HepG2 (cell line): Measurements from ENCODE around the gene SAMD10. TPM values are rescaled to one million over a fixed set of nuclear protein-coding genes. Genes with fewer than 3 reads are reported as not detected.

ENCODE experiments used
- ASH2L ChIP-seq: fragments of 300-600, 200-600 bp; sonication (generic); IDR thresholded peaks from 2 replicates; pipeline ENCODE4 v1.7.0; 2017; ENCODE audit warnings: low read depth, mild to moderate bottlenecking, moderate library complexity, mixed read lengths, low read length; ENCODE audit not compliant: insufficient read length
- HMGXB3 ChIP-seq: sonication (generic); formaldehyde crosslinking; IDR thresholded peaks from 2 replicates; pipeline ENCODE4 v1.4.0; 2020; ENCODE audit warnings: missing genetic modification reagents, borderline replicate concordance
- MAZ ChIP-seq, 2 experiments: sonication (generic) in 1 of 2; formaldehyde crosslinking in 1 of 2; IDR thresholded peaks; 2 replicates each; pipeline versions ENCODE4 v1.5.0 to v1.6.1; 2012 to 2020; ENCODE audit warnings: low read depth in 2 of 2, mild to moderate bottlenecking in 2 of 2, borderline replicate concordance in 1 of 2, improper control_type of control experiment in 1 of 2, low read length in 1 of 2, missing genetic modification reagents in 1 of 2, moderate library complexity in 1 of 2
- MBNL3 ChIP-seq: fragments of 250-450 bp; sonication (Bioruptor Pico); conservative IDR thresholded peaks from 2 replicates; pipeline ENCODE4 v1.8.0; 2022; ENCODE audit warnings: mild to moderate bottlenecking, inconsistent platforms
- NFYC ChIP-seq: IDR thresholded peaks from 2 replicates; pipeline ENCODE4 v1.6.1; 2016; ENCODE audit warnings: missing genetic modification reagents, missing compliant biosample characterization
- THAP11 ChIP-seq: IDR thresholded peaks from 2 replicates; pipeline ENCODE4 v1.6.1; 2016; ENCODE audit warnings: missing biosample characterization, missing genetic modification reagents
- TIGD3 ChIP-seq: sonication (generic); formaldehyde crosslinking; IDR thresholded peaks from 2 replicates; pipeline ENCODE4 v1.5.1; 2020; ENCODE audit warnings: mild to moderate bottlenecking, missing genetic modification reagents, borderline replicate concordance
- U2AF2 ChIP-seq: fragments of 200-400 bp; formaldehyde crosslinking; IDR thresholded peaks from 2 replicates; pipeline ENCODE4 v1.6.1; 2017; ENCODE audit warnings: low read depth, mild to moderate bottlenecking, low read length
- ZNF160 ChIP-seq: sonication (generic); formaldehyde crosslinking; IDR thresholded peaks from 2 replicates; pipeline ENCODE4 v1.8.0; 2022; ENCODE audit warnings: mild to moderate bottlenecking, inconsistent platforms, missing genetic modification reagents
- ZNF607 ChIP-seq: sonication (generic); formaldehyde crosslinking; IDR thresholded peaks from 2 replicates; pipeline ENCODE4 v1.5.1; 2020; ENCODE audit warnings: missing genetic modification reagents, mild to moderate bottlenecking, borderline replicate concordance
- polyA plus RNA-seq, 8 experiments: library from polyadenylated mRNA; depleted of rRNA in 3 of 8; stranded (reverse) in 7 of 8; unstranded in 1 of 8; fragments of >200 nt; fragmentation: Illumina TruSeq in 4 of 8; extraction: Trizol in 4 of 8; gene quantifications; 2 replicates each; pipeline versions ENCODE4 v1.2.1 to v1.2.3, GENCODE V29; 2011 to 2016; ENCODE audit warnings: low read depth in 4 of 8, missing spikeins in 1 of 8, mixed read lengths in 1 of 8; ENCODE audit not compliant: insufficient read depth in 1 of 8
- total RNA-seq, 5 experiments: library from RNA; depleted of rRNA; stranded (reverse); fragments of >200 nt; fragmentation: Illumina TruSeq; extraction: Trizol; gene quantifications; 2 replicates each; pipeline ENCODE4 v1.2.3, GENCODE V29; 2016; ENCODE audit warnings: low read depth in 1 of 5
- TF ChIP-seq, protein P1 (sequence below): sonication (generic); formaldehyde crosslinking; conservative IDR thresholded peaks from 2 replicates; pipeline ENCODE4 v1.4.0; 2020; ENCODE audit warnings: missing genetic modification reagents
- TF ChIP-seq, protein P2 (sequence below): IDR thresholded peaks from 2 replicates; pipeline ENCODE4 v1.6.1; 2018; ENCODE audit warnings: missing genetic modification reagents
- TF ChIP-seq, protein P3 (sequence below): sonication (generic); formaldehyde crosslinking; IDR thresholded peaks from 2 replicates; pipeline ENCODE4 v1.4.0; 2020; ENCODE audit warnings: mild to moderate bottlenecking, missing genetic modification reagents, borderline replicate concordance
- TF ChIP-seq, protein P4 (sequence below): sonication (generic); formaldehyde crosslinking; IDR thresholded peaks from 2 replicates; pipeline ENCODE4 v1.5.0; 2020; ENCODE audit warnings: missing genetic modification reagents

The SAMD10 gene
- total and polyA plus RNA-seq, 2 of the 13 experiments (the other 11 are each of a cell fraction or from before 2014, with no cell fraction given), result 6.1 to 11.0 TPM

- TF ChIP-seq TIGD3 (CRISPR knock-in tag) (no peak), NFYC (CRISPR knock-in tag) (peak; percentile 61), HMGXB3 (CRISPR knock-in tag) (peak; percentile 95), THAP11 (peak; percentile 98), ASH2L (peak; percentile 98), MAZ (IDR thresholded peaks at IDR 0.05; ENCODE audit: borderline replicate concordance, low read depth, low read length) (peak; percentile 77), MAZ (CRISPR knock-in tag; IDR thresholded peaks at IDR 0.05; ENCODE audit: low read depth) (peak; percentile 98), MBNL3 (CRISPR knock-in tag) (no peak), ZNF160 (CRISPR knock-in tag) (peak; percentile 95), U2AF2 (0 out of 2 replicates have a peak, but pooled peaks have one; percentile 64), ZNF607 (CRISPR knock-in tag) (peak; percentile 92)
- TF ChIP-seq, protein P1, sequence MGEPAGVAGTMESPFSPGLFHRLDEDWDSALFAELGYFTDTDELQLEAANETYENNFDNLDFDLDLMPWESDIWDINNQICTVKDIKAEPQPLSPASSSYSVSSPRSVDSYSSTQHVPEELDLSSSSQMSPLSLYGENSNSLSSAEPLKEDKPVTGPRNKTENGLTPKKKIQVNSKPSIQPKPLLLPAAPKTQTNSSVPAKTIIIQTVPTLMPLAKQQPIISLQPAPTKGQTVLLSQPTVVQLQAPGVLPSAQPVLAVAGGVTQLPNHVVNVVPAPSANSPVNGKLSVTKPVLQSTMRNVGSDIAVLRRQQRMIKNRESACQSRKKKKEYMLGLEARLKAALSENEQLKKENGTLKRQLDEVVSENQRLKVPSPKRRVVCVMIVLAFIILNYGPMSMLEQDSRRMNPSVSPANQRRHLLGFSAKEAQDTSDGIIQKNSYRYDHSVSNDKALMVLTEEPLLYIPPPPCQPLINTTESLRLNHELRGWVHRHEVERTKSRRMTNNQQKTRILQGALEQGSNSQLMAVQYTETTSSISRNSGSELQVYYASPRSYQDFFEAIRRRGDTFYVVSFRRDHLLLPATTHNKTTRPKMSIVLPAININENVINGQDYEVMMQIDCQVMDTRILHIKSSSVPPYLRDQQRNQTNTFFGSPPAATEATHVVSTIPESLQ (CRISPR knock-in tag), result 0 out of 2 replicates have a peak, but pooled peaks have one; percentile 64
- TF ChIP-seq, protein P2, sequence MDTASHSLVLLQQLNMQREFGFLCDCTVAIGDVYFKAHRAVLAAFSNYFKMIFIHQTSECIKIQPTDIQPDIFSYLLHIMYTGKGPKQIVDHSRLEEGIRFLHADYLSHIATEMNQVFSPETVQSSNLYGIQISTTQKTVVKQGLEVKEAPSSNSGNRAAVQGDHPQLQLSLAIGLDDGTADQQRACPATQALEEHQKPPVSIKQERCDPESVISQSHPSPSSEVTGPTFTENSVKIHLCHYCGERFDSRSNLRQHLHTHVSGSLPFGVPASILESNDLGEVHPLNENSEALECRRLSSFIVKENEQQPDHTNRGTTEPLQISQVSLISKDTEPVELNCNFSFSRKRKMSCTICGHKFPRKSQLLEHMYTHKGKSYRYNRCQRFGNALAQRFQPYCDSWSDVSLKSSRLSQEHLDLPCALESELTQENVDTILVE (CRISPR knock-in tag), result peak; percentile 99
- TF ChIP-seq, protein P3, sequence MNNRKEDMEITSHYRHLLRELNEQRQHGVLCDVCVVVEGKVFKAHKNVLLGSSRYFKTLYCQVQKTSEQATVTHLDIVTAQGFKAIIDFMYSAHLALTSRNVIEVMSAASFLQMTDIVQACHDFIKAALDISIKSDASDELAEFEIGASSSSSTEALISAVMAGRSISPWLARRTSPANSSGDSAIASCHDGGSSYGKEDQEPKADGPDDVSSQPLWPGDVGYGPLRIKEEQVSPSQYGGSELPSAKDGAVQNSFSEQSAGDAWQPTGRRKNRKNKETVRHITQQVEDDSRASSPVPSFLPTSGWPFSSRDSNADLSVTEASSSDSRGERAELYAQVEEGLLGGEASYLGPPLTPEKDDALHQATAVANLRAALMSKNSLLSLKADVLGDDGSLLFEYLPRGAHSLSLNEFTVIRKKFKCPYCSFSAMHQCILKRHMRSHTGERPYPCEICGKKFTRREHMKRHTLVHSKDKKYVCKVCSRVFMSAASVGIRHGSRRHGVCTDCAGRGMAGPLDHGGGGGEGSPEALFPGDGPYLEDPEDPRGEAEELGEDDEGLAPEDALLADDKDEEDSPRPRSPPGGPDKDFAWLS, result no peak; the same call in 1 of the 2 replicates
- TF ChIP-seq, protein P4, sequence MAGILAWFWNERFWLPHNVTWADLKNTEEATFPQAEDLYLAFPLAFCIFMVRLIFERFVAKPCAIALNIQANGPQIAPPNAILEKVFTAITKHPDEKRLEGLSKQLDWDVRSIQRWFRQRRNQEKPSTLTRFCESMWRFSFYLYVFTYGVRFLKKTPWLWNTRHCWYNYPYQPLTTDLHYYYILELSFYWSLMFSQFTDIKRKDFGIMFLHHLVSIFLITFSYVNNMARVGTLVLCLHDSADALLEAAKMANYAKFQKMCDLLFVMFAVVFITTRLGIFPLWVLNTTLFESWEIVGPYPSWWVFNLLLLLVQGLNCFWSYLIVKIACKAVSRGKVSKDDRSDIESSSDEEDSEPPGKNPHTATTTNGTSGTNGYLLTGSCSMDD (CRISPR knock-in tag), result no peak; the same call in 1 of the 2 replicates
These were observed 1.6 kb upstream of the SAMD10 start, which contains the start of gene PRPF6 (continued) for GRCh38 chr20:63980806-63981728.
